Hepatocyte (in vitro differentiated cells): ENCODE data around the gene CCDC34. TPM values are rescaled to one million over a fixed set of nuclear protein-coding genes. Genes with fewer than 3 reads are reported as not detected.
A peak's percentile ranks its signal among the peaks of the same experiment; 100 is the strongest.

ENCODE experiments used
- DNase-seq: peaks from one replicate; pipeline ENCODE4 v3.0.0-alpha.2; 2016; ENCODE audit warnings: low spot score
- H2AFZ ChIP-seq: fragments of 200-600 bp; sonication (generic); 2 replicates; pipeline ENCODE4 v1.6.0; 2016; ENCODE audit warnings: antibody characterized with exemption, mild to moderate bottlenecking
- H3K27ac ChIP-seq: fragments of 200-600 bp; sonication (generic); 2 replicates; pipeline ENCODE4 v1.5.1; 2016; ENCODE audit warnings: mild to moderate bottlenecking
- H3K27me3 ChIP-seq: fragments of 200-600 bp; sonication (generic); 2 replicates; pipeline ENCODE4 v1.6.1; 2016
- H3K36me3 ChIP-seq: fragments of 200-600 bp; sonication (generic); replicated peaks from 2 replicates; pipeline ENCODE4 v1.5.1; 2016; ENCODE audit warnings: low read depth; ENCODE audit not compliant: insufficient read depth
- H3K4me1 ChIP-seq: fragments of 200-600 bp; sonication (generic); 2 replicates; pipeline ENCODE4 v1.5.1; 2016; ENCODE audit warnings: mild to moderate bottlenecking, moderate library complexity; ENCODE audit not compliant: insufficient read depth
- H3K4me2 ChIP-seq: fragments of 200-600 bp; sonication (generic); 2 replicates; pipeline ENCODE4 v1.6.0; 2016
- H3K4me3 ChIP-seq: fragments of 200-600 bp; sonication (generic); 2 replicates; pipeline ENCODE4 v1.5.1; 2016; ENCODE audit warnings: mild to moderate bottlenecking
- H3K79me2 ChIP-seq: fragments of 200-600 bp; sonication (generic); 2 replicates; pipeline ENCODE4 v1.6.0; 2017; ENCODE audit warnings: mild to moderate bottlenecking
- H3K9me2 ChIP-seq: fragments of 200-600 bp; sonication (generic); replicated peaks from 2 replicates; pipeline ENCODE4 v1.6.0; 2017; ENCODE audit warnings: mild to moderate bottlenecking; ENCODE audit not compliant: insufficient read depth
- H3K9me3 ChIP-seq: fragments of 200-600 bp; sonication (generic); 2 replicates; pipeline ENCODE4 v1.5.1; 2016; ENCODE audit warnings: low read depth, mild to moderate bottlenecking
- H4K20me1 ChIP-seq: fragments of 200-600 bp; sonication (generic); 2 replicates; pipeline ENCODE4 v1.6.0; 2016; ENCODE audit warnings: mild to moderate bottlenecking; ENCODE audit not compliant: insufficient read depth, poor library complexity, severe bottlenecking
- CTCF ChIP-seq: fragments of 200-600 bp; sonication (generic); IDR thresholded peaks from 2 replicates; pipeline ENCODE4 v1.5.1; 2016; ENCODE audit warnings: antibody characterized with exemption, mild to moderate bottlenecking; ENCODE audit not compliant: poor library complexity
- EZH2 ChIP-seq: fragments of 200-600 bp; sonication (generic); IDR thresholded peaks from 2 replicates; pipeline ENCODE4 v1.6.1; 2016; ENCODE audit warnings: antibody characterized with exemption, mild to moderate bottlenecking, borderline replicate concordance
- EZH2phosphoT487 ChIP-seq: fragments of 200-600 bp; sonication (generic); IDR thresholded peaks from one replicate; pipeline ENCODE4 v1.6.1; 2018; ENCODE audit warnings: antibody characterized with exemption, mild to moderate bottlenecking, low read depth, moderate library complexity; ENCODE audit not compliant: unreplicated experiment, severe bottlenecking
- WGBS: methylation state at CpG from one replicate; pipeline ENCODE4 v1.1.6; 2016; ENCODE audit warnings: low lambda C conversion rate; ENCODE audit errors: missing lambda C conversion rate; 5-methylcytosine and 5-hydroxymethylcytosine counted together
- polyA plus RNA-seq: library from polyadenylated mRNA; unstranded; fragments of >200 nt; fragmentation: Nextera tagmentation; extraction: Ambion mirVana; gene quantifications from 2 replicates; pipeline ENCODE4 v1.2.1, GENCODE V29; 2016
- total RNA-seq: library from RNA; depleted of rRNA; stranded (reverse); fragments of >200 nt; gene quantifications from 2 replicates; pipeline ENCODE4 v1.2.3, GENCODE V29; 2014

The CCDC34 gene
- total and polyA plus RNA-seq, 2 experiments from 2014 or later: 6.0 to 7.5 TPM

DNA sequence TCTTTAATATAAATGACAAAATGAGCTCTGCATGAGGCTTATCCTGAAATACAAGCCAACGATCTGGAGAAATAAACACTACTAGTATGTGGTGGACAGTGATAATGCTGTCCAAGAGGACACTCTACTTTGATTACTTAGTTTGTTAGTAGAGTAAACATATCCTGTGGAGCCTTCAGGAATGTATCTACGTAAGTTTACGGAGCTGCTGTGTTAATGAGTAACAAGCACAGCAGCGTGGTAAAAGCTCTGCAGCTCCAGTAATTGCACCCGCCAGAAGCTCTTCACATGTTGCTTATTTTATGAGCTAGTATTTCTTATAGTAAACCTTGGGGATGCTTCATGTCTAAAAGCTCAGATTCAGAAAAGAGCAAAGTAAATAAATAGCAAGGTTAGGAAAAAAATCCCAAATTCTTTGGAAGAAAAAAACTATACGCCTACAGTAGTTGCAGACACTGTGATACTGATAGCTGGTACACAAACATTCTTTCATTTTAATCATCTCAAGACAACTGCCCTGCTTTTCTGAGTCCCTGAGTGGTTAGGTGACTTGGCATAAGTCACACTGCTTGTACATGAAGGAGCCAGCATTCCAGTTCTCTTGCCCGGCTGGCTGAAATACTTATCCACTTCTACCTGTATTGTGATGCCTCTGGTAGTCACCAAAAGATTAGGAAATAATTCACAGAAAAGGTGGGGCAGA lies 32.7 kb upstream of the CCDC34 start:
- Histone ChIP-seq H3K79me2 (peaks cover 66% of the 10 kb centered on the region), H2AFZ (no peak overlapping the region), H3K27ac (peak overlapping the region; percentile 82), H3K27me3 (no peaks in the 10 kb centered on the region), H3K4me3 (no peak overlapping the region), H3K4me1 (peaks cover 76% of the 10 kb centered on the region), H3K9me3 (no peaks in the 10 kb centered on the region), H3K9me2 (no peaks in the 10 kb centered on the region), H3K36me3 (no peaks in the 10 kb centered on the region), H4K20me1 (no peaks in the 10 kb centered on the region), H3K4me2 (peak overlapping the region; percentile 68)
- peak; percentile 81 for DNase-seq
- TF ChIP-seq EZH2phosphoT487 (no peak), EZH2 (no peak), CTCF (no peak)
- 13% methylated on average over 7 of the region's 7 CpGs for WGBS

DNA sequence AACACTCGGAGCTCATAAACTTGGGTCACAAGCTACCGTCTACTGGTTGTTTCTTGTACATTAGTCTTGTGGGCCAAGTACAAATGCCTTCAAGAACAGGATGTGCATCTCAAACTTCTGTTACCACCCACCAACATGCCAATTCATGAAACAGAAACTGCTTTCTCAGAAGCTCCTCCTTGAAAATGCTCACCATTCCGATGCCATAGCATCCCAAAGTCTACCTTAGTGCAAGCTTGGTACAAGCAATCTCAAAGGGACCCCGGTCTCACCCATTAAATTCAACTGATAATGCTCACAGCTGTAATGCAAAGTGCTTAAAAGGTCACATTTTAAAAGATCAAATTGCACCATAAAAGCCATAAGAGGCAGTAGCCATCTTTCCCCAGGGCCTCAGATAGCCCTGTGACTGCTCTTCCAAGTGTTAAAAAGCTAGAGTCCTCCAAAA lies 31.8 kb upstream of the CCDC34 start:
- peaks cover 81% of the 10 kb centered on the region for H3K4me1 ChIP-seq
- no peak overlapping the region for H3K4me3 ChIP-seq
- no peaks in the 10 kb centered on the region for H3K27me3 ChIP-seq
- no peak overlapping the region for H2AFZ ChIP-seq
- DNase-seq: no peak
- no peaks in the 10 kb centered on the region for H3K9me3 ChIP-seq
- no peaks in the 10 kb centered on the region for H4K20me1 ChIP-seq
- H3K9me2 ChIP-seq: no peaks in the 10 kb centered on the region
- peaks cover 61% of the 10 kb centered on the region for H3K79me2 ChIP-seq
- 49% methylated on average over 4 of the region's 4 CpGs for WGBS
- H3K36me3 ChIP-seq: no peaks in the 10 kb centered on the region
- TF ChIP-seq CTCF (no peak), EZH2 (no peak), EZH2phosphoT487 (no peak)
- H3K4me2 ChIP-seq: peak overlapping the region; percentile 68
- peak overlapping the region; percentile 82 for H3K27ac ChIP-seq

GRCh38 chr11:27392278-27393114 lies 29.5 kb upstream of the CCDC34 start:
- Histone ChIP-seq H3K27me3 (no peaks in the 10 kb centered on the region), H3K4me3 (no peak overlapping the region), H3K27ac (peak overlapping the region; percentile 82), H2AFZ (no peak overlapping the region), H3K9me3 (no peaks in the 10 kb centered on the region), H3K79me2 (peaks cover 46% of the 10 kb centered on the region), H3K4me2 (peak overlapping the region; percentile 18), H3K36me3 (no peaks in the 10 kb centered on the region), H4K20me1 (no peaks in the 10 kb centered on the region), H3K4me1 (peaks cover 85% of the 10 kb centered on the region), H3K9me2 (no peaks in the 10 kb centered on the region)
- peak; percentile 51 for DNase-seq
- TF ChIP-seq EZH2phosphoT487 (no peak), CTCF (no peak), EZH2 (no peak)
- WGBS: 57% methylated on average over 4 of the region's 4 CpGs
